GM12872 (cell line): ENCODE measurements around the gene ZNF14.

ENCODE experiments used
- TF ChIP-seq, protein P1 (sequence below): IDR thresholded peaks from 3 replicates; pipeline ENCODE4 v1.5.1; 2011; ENCODE audit warnings: low read depth, mild to moderate bottlenecking, low read length, moderate library complexity; ENCODE audit not compliant: insufficient read depth

Gene ZNF14

GRCh38 chr19:19711306-19711933, 21.5 kb downstream of the ZNF14 start:
- TF ChIP-seq, protein P1, sequence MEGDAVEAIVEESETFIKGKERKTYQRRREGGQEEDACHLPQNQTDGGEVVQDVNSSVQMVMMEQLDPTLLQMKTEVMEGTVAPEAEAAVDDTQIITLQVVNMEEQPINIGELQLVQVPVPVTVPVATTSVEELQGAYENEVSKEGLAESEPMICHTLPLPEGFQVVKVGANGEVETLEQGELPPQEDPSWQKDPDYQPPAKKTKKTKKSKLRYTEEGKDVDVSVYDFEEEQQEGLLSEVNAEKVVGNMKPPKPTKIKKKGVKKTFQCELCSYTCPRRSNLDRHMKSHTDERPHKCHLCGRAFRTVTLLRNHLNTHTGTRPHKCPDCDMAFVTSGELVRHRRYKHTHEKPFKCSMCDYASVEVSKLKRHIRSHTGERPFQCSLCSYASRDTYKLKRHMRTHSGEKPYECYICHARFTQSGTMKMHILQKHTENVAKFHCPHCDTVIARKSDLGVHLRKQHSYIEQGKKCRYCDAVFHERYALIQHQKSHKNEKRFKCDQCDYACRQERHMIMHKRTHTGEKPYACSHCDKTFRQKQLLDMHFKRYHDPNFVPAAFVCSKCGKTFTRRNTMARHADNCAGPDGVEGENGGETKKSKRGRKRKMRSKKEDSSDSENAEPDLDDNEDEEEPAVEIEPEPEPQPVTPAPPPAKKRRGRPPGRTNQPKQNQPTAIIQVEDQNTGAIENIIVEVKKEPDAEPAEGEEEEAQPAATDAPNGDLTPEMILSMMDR = no peak

DNA sequence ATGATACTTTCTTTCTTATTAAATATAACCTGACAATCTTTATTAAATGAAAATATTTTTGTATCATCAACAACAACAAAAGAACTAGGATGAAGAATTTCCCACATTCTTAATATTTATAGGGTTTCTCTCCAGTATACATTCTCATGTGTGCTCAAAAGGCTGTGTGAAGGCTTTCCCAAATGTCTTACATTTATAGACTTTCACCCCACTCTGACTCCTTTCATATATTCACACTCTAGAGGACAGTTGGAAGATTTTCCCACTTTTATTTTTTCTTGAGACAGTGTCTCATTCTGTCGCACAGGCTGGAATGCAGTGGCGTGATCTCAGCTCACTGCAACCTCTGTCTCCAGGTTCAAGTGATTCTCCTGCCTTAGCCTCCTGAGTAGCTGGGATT, 22.4 kb downstream of the ZNF14 start:
- TF ChIP-seq, protein P1 = no peak

DNA sequence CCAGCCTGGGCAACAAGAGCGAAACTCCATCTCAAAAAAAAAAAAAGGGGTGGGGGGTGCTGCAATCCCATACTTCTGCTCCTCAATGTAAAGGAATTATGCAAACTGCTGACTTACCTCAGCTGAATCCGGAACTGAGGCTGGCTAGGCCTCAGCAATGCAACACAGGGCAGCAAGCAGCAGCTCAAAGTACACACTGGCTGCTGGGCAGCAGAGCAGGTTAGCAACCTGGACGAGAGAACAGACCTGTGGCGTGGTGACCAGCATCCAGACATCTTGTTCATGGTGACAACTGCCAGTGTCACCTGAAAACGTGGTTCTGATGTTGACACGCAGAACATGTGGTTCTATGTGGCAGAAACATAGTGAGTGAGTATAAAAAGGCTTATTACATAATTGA, 28.1 kb downstream of the ZNF14 start:
- TF ChIP-seq, protein P1 = no peak

DNA sequence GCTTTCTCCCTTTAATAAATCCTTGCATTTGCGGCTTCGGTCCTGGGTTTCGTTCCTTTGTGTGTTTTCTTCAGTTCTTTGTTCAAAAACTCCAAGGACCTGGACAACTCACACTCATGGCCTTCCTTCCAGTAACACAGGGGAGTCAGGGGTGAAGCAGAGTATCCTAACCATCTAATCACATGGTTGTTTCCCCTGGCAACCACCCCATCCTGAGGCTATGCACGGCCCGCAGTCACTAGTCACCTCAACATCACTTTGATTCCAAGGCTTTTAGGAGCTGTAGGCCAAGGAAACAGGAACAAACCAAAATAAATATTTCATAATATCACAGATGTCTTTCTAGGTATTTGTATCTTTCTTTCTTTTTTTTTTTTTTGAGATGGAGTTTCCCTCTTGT, 35.3 kb downstream of the ZNF14 start:
- TF ChIP-seq, protein P1 = no peak

DNA sequence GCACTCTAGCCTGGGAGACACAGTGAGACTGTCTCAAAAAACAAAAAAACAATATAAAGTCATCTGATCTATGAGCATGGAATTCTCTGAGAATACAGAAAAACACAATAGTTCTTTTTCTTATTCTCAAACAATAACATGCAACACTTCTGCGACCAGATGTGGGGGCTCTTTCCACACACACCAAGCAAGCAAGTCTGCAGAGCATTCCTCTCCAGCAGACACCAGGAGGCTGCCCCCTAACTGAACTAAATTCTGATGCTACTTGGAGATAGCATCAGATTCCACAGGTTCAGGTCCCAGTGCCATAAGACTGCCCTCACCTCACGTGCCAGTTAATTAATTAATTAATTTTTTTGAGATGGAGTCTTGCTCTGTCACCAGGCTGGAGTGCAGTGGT, 36.5 kb downstream of the ZNF14 start:
- TF ChIP-seq, protein P1 = no peak

- TF ChIP-seq, protein P1 = no peak
These were observed 41.2 kb downstream of the ZNF14 start for GRCh38 chr19:19691683-19692082.

- TF ChIP-seq, protein P1 = no peak
These were observed 45.8 kb downstream of the ZNF14 start for GRCh38 chr19:19687090-19687489.

- TF ChIP-seq, protein P1 = no peak
These were observed 46.3 kb downstream of the ZNF14 start for GRCh38 chr19:19686580-19686979.
